Loucy (cell line): ENCODE results near the gene SMIM10L1.

Experiments used
- CTCF ChIP-seq: fragments of 200-600 bp; sonication (generic); conservative IDR thresholded peaks from 2 replicates; pipeline ENCODE4 v1.5.1; 2014; ENCODE audit warnings: mild to moderate bottlenecking, antibody characterized with exemption, low read length
- EZH2phosphoT487 ChIP-seq: fragments of 200-600 bp; IDR thresholded peaks from 2 replicates; pipeline ENCODE4 v1.6.1; 2018; ENCODE audit warnings: antibody characterized with exemption, mild to moderate bottlenecking, moderate library complexity, borderline replicate concordance

- TF ChIP-seq CTCF (no peak), EZH2phosphoT487 (no peak)
These were observed 37.2 kb upstream of the SMIM10L1 start for GRCh38 chr12:11133816-11134215.
